ENCODE data around the gene MRPL20. TPM values are rescaled to one million over a fixed set of nuclear protein-coding genes. Genes with fewer than 3 reads are reported as not detected.

Gene MRPL20
- polyA plus RNA-seq, 1 experiment, result 84.8 TPM

DNA sequence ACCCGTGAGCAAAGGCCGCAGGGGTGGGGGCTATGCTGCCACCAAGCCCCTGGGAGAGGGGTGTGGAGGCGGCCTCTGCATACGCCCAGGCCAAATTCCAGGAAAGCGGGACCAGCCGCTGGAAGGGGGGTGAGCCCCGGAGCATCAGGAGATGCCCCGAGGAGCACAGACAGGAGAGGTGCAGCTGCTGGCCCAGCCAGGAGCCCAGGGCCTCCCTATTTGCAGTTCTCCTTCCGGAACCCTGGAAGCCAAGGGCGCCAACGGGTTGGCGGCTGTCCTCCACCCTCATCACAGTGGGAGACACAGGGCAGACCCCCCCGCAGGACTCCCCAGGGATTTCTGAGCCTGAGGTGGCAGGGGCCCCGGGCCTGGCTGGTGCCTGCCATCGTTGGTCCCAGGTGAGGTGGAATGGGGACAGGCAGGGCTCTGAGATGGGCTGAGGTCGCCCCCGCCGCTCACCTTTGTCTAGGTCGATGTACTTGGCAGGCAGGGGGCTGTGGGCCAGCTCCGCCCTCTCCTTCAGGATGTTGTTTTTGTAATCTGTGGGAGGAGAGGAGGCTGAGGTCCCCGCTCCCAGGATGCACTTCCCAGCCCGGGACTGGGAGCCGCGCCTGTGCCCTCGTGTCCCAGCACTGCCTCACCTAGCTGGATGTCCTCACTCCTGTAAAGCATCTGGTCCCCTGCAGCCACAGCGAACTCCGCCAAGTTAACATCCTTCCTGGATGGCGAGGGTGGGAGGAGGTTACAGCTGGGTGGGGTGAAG is 53.5 kb downstream of the MRPL20 start:
- CTCF ChIA-PET, result interaction anchor here (4.2 kb wide), 1 partner anchor 20 kb away, joined by 43 read pairs; the partner anchor contains the start of gene AURKAIP1
- DNase-seq (ENCODE audit: low read depth), result no peak
- Histone ChIP-seq H3K4me3 (ENCODE audit: low read depth, low read length) (no peak overlapping the region), H3K36me3 (ENCODE audit: control insufficient read depth, insufficient read depth, low read length) (peaks cover 31% of the 10 kb centered on the region), H3K27me3 (ENCODE audit: control insufficient read depth, insufficient read depth, low read length) (no peaks in the 10 kb centered on the region)
- TF ChIP-seq, protein P1, sequence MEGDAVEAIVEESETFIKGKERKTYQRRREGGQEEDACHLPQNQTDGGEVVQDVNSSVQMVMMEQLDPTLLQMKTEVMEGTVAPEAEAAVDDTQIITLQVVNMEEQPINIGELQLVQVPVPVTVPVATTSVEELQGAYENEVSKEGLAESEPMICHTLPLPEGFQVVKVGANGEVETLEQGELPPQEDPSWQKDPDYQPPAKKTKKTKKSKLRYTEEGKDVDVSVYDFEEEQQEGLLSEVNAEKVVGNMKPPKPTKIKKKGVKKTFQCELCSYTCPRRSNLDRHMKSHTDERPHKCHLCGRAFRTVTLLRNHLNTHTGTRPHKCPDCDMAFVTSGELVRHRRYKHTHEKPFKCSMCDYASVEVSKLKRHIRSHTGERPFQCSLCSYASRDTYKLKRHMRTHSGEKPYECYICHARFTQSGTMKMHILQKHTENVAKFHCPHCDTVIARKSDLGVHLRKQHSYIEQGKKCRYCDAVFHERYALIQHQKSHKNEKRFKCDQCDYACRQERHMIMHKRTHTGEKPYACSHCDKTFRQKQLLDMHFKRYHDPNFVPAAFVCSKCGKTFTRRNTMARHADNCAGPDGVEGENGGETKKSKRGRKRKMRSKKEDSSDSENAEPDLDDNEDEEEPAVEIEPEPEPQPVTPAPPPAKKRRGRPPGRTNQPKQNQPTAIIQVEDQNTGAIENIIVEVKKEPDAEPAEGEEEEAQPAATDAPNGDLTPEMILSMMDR (IDR thresholded peaks at IDR 0.05; ENCODE audit: insufficient read depth, low read depth, low read length), result no peak
- POLR2A ChIA-PET, result no interaction called here

DNA sequence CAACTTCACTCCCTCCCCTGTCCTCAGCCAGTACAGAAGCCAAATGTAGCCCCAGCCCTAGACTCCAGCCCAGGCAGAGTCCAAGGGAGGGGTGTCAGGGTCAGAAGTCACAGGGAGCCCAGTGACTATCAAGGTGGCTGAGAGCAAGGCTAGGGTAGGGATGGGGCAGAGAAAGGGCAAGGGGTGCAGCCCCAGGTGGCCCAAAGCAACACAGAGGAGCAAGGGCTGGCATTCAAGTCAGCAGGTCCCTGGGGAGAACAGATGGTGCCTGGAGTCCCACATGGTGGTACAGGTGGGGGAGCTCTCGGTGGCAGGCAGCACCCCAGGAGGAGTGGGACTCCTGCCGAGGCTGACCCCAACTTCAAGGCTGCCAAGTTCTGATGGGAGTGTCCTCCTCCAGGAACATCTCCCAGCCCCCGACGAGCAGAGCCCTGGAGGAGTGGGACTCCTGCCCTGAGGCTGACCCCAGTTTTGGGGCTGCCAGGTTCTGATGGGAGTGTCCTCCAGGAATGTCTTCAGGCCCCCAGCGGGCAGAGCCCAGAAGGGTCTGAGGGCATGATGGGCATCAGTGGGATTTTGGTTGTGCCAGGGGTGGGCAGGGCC is 54.2 kb downstream of the MRPL20 start:
- TF ChIP-seq, protein P1 (IDR thresholded peaks at IDR 0.05; ENCODE audit: insufficient read depth, low read depth, low read length), result no peak
- DNase-seq (ENCODE audit: low read depth), result no peak
- H3K36me3 ChIP-seq (ENCODE audit: control insufficient read depth, insufficient read depth, low read length), result peaks cover 31% of the 10 kb centered on the region
- ChIA-PET POLR2A (no interaction called here), CTCF (interaction anchor here (0.6 to 4.2 kb wide), 2 partner anchors 20 to 370 kb away, joined by 3 to 43 read pairs; partner anchors contain the start of gene AURKAIP1)
- H3K27me3 ChIP-seq (ENCODE audit: control insufficient read depth, insufficient read depth, low read length), result no peaks in the 10 kb centered on the region
- no peak overlapping the region for H3K4me3 ChIP-seq (ENCODE audit: low read depth, low read length)

Other genes with a start within 250 kb of the MRPL20 start
- gene TTLL10, start 233.4 kb downstream of the MRPL20 start, polyA plus RNA-seq (2011; rRNA removed), result not detected in 2 replicates
- gene TNFRSF18, start 200.7 kb downstream of the MRPL20 start, polyA plus RNA-seq (2011; rRNA removed), result 0.40 TPM in 1 of 2 replicates, not detected in the other
- not detected in 2 replicates for gene TNFRSF4, start 193.1 kb downstream of the MRPL20 start, polyA plus RNA-seq (2011; rRNA removed)
- 119 and 188 TPM in 2 replicates for gene SDF4, start 175.3 kb downstream of the MRPL20 start, polyA plus RNA-seq (2011; rRNA removed)
- 16.9 and 20.9 TPM in 2 replicates for gene B3GALT6, start 175.1 kb downstream of the MRPL20 start, polyA plus RNA-seq (2011; rRNA removed)
- gene C1QTNF12, start 160.6 kb downstream of the MRPL20 start, polyA plus RNA-seq (2011; rRNA removed), result 0.42 and 0.43 TPM in 2 replicates
- gene UBE2J2, start 133.4 kb downstream of the MRPL20 start, polyA plus RNA-seq (2011; rRNA removed), result 20.5 and 25.7 TPM in 2 replicates
- gene SCNN1D, start 126.9 kb downstream of the MRPL20 start, polyA plus RNA-seq (2011; rRNA removed), result 1.1 and 1.9 TPM in 2 replicates
- gene ACAP3, start 99.4 kb downstream of the MRPL20 start, polyA plus RNA-seq (2011; rRNA removed), result 19.5 and 33.9 TPM in 2 replicates
- gene PUSL1, start 98.7 kb downstream of the MRPL20 start, polyA plus RNA-seq (2011; rRNA removed), result 11.9 and 18.2 TPM in 2 replicates
- 52.0 and 95.8 TPM in 2 replicates for gene INTS11, start 82.6 kb downstream of the MRPL20 start, polyA plus RNA-seq (2011; rRNA removed)
- gene CPTP, start 82.5 kb downstream of the MRPL20 start, polyA plus RNA-seq (2011; rRNA removed), result 11.1 and 14.2 TPM in 2 replicates
- gene TAS1R3, start 76.0 kb downstream of the MRPL20 start, polyA plus RNA-seq (2011; rRNA removed), result 0.06 and 0.11 TPM in 2 replicates
- gene DVL1, start 57.9 kb downstream of the MRPL20 start, polyA plus RNA-seq (2011; rRNA removed), result 16.2 and 23.6 TPM in 2 replicates
- 427 and 702 TPM in 2 replicates for gene MXRA8, start 48.7 kb downstream of the MRPL20 start, polyA plus RNA-seq (2011; rRNA removed)
- gene AURKAIP1, start 32.1 kb downstream of the MRPL20 start, polyA plus RNA-seq (2011; rRNA removed), result 73.2 and 97.8 TPM in 2 replicates
- 142 and 175 TPM in 2 replicates for gene CCNL2, start 8.0 kb downstream of the MRPL20 start, polyA plus RNA-seq (2011; rRNA removed)
- 0.31 and 0.43 TPM in 2 replicates for gene ANKRD65, start 14.0 kb upstream of the MRPL20 start, polyA plus RNA-seq (2011; rRNA removed)
- gene VWA1, start 28.4 kb upstream of the MRPL20 start, polyA plus RNA-seq (2011; rRNA removed), result 1.7 and 2.0 TPM in 2 replicates
- gene ATAD3C, start 42.4 kb upstream of the MRPL20 start, polyA plus RNA-seq (2011; rRNA removed), result 0.06 and 0.20 TPM in 2 replicates
- gene ATAD3B, start 64.5 kb upstream of the MRPL20 start, polyA plus RNA-seq (2011; rRNA removed), result 9.5 and 12.5 TPM in 2 replicates
- gene ATAD3A, start 104.9 kb upstream of the MRPL20 start, polyA plus RNA-seq (2011; rRNA removed), result 12.5 and 19.7 TPM in 2 replicates
- gene TMEM240, start 133.3 kb upstream of the MRPL20 start, polyA plus RNA-seq (2011; rRNA removed), result 5.5 and 8.7 TPM in 2 replicates
- gene SSU72, start 167.6 kb upstream of the MRPL20 start, polyA plus RNA-seq (2011; rRNA removed), result 101 and 121 TPM in 2 replicates
- 2.7 and 4.4 TPM in 2 replicates for gene FNDC10, start 192.8 kb upstream of the MRPL20 start, polyA plus RNA-seq (2011; rRNA removed)
- gene MIB2, start 208.2 kb upstream of the MRPL20 start, polyA plus RNA-seq (2011; rRNA removed), result 14.8 and 23.1 TPM in 2 replicates
- gene MMP23B, start 224.9 kb upstream of the MRPL20 start, polyA plus RNA-seq (2011; rRNA removed), result 3.1 and 5.7 TPM in 2 replicates

All from BJ (cell line).